HG02798 (cell line): ENCODE data around the gene MGAT4B.

Experiments
- ATAC-seq: cut with Tn5 transposase; IDR thresholded peaks from one replicate; pipeline ENCODE4 v1.9.1; 2021; ENCODE audit warnings: mild to moderate bottlenecking; ENCODE audit not compliant: unreplicated experiment, poor library complexity

Gene MGAT4B

GRCh38 chr5:179755022-179755421 lies 51.6 kb downstream of the MGAT4B start:
- no peak for ATAC-seq

- ATAC-seq = no peak
These were observed 52.7 kb downstream of the MGAT4B start for GRCh38 chr5:179753971-179754370.

- ATAC-seq = no peak
These were observed 56.7 kb downstream of the MGAT4B start for GRCh38 chr5:179749857-179750508.

GRCh38 chr5:179747811-179748210 lies 58.9 kb downstream of the MGAT4B start:
- ATAC-seq = no peak
